Measurements from ENCODE around the gene FAM120AOS.

Gene FAM120AOS

DNA sequence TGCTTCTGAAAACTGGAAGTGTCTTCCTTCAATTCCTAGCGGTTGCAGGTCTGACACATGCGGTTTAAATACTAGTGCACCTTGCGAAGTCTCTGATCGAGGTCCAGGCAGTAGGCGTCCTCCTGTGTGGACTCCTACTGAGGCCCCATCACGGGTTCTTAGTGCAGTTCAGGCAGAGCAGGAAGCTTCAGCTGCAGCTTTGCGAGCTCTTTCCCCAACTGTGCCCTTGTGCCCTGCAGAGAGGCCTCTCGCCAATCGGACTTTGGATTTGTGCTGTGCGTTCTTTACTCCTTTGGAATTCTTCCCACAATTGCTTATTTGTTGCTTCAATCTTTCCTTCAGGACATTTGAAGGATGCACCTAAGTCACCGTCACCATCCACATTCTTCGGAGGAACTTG, 40.6 kb upstream of the FAM120AOS start:
- H3K27me3 ChIP-seq (ENCODE audit: low read depth, low read length): no peaks in the 10 kb centered on the region
- H2AFZ ChIP-seq (ENCODE audit: low read depth, low read length): no peak overlapping the region
- H3K4me3 ChIP-seq (ENCODE audit: low read length): no peak overlapping the region
- peaks cover 15% of the 10 kb centered on the region for H3K4me1 ChIP-seq (ENCODE audit: low read length)
- peaks cover 21% of the 10 kb centered on the region for H4K20me1 ChIP-seq (ENCODE audit: insufficient read depth, low read length)
- no peaks in the 10 kb centered on the region for H3K9me3 ChIP-seq (ENCODE audit: insufficient read depth, low read length)
- H3K36me3 ChIP-seq (replicated peaks; ENCODE audit: low read depth, low read length): peaks cover 41% of the 10 kb centered on the region
- H3K27ac ChIP-seq (ENCODE audit: low read length): no peak overlapping the region
- no peak overlapping the region for H3K4me2 ChIP-seq (ENCODE audit: low read length)
- TF ChIP-seq, protein P1, sequence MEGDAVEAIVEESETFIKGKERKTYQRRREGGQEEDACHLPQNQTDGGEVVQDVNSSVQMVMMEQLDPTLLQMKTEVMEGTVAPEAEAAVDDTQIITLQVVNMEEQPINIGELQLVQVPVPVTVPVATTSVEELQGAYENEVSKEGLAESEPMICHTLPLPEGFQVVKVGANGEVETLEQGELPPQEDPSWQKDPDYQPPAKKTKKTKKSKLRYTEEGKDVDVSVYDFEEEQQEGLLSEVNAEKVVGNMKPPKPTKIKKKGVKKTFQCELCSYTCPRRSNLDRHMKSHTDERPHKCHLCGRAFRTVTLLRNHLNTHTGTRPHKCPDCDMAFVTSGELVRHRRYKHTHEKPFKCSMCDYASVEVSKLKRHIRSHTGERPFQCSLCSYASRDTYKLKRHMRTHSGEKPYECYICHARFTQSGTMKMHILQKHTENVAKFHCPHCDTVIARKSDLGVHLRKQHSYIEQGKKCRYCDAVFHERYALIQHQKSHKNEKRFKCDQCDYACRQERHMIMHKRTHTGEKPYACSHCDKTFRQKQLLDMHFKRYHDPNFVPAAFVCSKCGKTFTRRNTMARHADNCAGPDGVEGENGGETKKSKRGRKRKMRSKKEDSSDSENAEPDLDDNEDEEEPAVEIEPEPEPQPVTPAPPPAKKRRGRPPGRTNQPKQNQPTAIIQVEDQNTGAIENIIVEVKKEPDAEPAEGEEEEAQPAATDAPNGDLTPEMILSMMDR (IDR thresholded peaks at IDR 0.05; ENCODE audit: low read depth, low read length): no peak
- no peak for TF ChIP-seq EZH2phosphoT487 (IDR thresholded peaks at IDR 0.05; ENCODE audit: low read depth)
- no peak overlapping the region for H3K9ac ChIP-seq (ENCODE audit: low read length)
- H3K79me2 ChIP-seq (ENCODE audit: low read length): peaks cover 54% of the 10 kb centered on the region

DNA sequence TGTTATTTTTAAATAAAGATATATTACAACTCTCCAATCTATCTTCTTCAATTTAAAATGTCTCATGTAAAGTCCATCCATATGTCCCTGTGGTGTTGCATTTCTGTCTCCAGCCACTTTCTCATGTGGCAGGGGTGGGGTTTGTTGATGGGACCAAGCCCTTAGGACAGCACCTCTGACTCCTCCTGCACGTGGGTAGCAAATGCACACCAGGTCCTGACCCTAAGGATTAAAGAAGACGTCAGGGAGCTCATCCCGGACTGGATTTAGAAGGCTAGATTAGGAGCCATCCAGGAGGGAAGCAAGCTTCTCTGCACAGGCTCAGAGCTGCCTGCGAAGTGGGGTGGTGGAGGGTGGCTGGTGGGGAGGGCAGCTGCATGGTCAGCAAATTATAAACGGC, 38.9 kb upstream of the FAM120AOS start:
- Histone ChIP-seq H4K20me1 (ENCODE audit: insufficient read depth, low read length) (peaks cover 26% of the 10 kb centered on the region), H3K9me3 (ENCODE audit: insufficient read depth, low read length) (no peaks in the 10 kb centered on the region), H3K36me3 (replicated peaks; ENCODE audit: low read depth, low read length) (peaks cover 39% of the 10 kb centered on the region), H3K4me1 (ENCODE audit: low read length) (peaks cover 15% of the 10 kb centered on the region), H3K27ac (ENCODE audit: low read length) (no peak overlapping the region), H3K79me2 (ENCODE audit: low read length) (peaks cover 66% of the 10 kb centered on the region), H3K4me2 (ENCODE audit: low read length) (no peak overlapping the region), H3K4me3 (ENCODE audit: low read length) (no peak overlapping the region), H3K9ac (ENCODE audit: low read length) (no peak overlapping the region), H3K27me3 (ENCODE audit: low read depth, low read length) (no peaks in the 10 kb centered on the region), H2AFZ (ENCODE audit: low read depth, low read length) (no peak overlapping the region)
- TF ChIP-seq EZH2phosphoT487 (IDR thresholded peaks at IDR 0.05; ENCODE audit: low read depth): no peak
- TF ChIP-seq, protein P1 (IDR thresholded peaks at IDR 0.05; ENCODE audit: low read depth, low read length): no peak

DNA sequence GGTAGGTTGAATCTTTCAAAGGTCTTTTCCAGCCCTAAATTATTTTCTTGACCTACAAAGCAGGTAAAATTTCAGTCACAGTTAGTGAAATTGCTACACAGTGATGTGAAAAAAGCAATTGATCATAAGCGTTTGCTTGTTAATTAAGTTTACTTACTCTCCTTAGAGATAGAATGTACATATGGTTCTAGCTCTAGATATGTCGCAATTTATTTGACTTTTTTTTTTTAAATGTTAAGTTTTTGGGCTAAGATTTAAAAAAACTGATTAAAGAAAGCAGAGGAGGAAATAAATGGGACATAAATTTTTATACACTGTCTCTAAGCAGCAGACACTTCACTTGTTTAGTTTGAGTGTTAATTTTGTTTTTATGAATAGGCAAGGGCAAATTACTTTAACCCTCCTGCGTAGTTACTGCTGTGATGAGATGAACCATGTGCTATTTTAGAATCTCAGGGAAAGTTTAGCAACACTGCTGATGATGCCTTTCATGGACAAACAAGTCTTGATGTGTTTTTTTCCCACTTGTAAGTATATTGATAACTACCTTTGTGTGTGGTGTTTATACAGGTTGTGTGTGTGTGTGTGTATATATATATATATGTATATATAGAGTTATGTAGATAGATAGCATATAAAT, 38.3 kb upstream of the FAM120AOS start:
- Histone ChIP-seq H3K36me3 (replicated peaks; ENCODE audit: low read depth, low read length) (peaks cover 33% of the 10 kb centered on the region), H3K27ac (ENCODE audit: low read length) (no peak overlapping the region), H3K4me3 (ENCODE audit: low read length) (no peak overlapping the region), H4K20me1 (ENCODE audit: insufficient read depth, low read length) (peaks cover 26% of the 10 kb centered on the region), H3K4me1 (ENCODE audit: low read length) (peaks cover 15% of the 10 kb centered on the region), H2AFZ (ENCODE audit: low read depth, low read length) (no peak overlapping the region), H3K4me2 (ENCODE audit: low read length) (no peak overlapping the region), H3K79me2 (ENCODE audit: low read length) (peaks cover 62% of the 10 kb centered on the region), H3K27me3 (ENCODE audit: low read depth, low read length) (no peaks in the 10 kb centered on the region), H3K9ac (ENCODE audit: low read length) (no peak overlapping the region), H3K9me3 (ENCODE audit: insufficient read depth, low read length) (no peaks in the 10 kb centered on the region)
- TF ChIP-seq, protein P1 (IDR thresholded peaks at IDR 0.05; ENCODE audit: low read depth, low read length): no peak
- TF ChIP-seq EZH2phosphoT487 (IDR thresholded peaks at IDR 0.05; ENCODE audit: low read depth): no peak

DNA sequence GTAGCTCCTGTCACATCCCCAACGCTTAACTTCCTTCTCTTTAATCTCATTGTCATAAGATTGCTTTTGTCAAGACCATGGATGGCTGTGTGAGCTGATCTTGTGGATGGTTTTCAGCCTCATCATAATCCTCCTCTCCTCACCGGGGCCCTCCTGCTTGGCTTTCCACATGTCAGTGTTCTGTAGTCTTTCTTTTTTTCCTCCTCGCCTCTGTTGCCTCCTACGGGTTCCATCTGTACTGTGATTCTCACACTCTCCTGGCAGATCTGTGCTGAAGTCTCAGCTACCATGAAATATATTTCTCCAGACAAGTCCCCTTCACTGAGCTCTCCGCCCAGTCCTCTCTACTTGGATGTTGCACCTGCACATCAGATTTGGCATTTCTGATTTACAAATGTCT, 34.9 kb upstream of the FAM120AOS start:
- H3K4me3 ChIP-seq (ENCODE audit: low read length): no peak overlapping the region
- no peak overlapping the region for H3K9ac ChIP-seq (ENCODE audit: low read length)
- H3K36me3 ChIP-seq (replicated peaks; ENCODE audit: low read depth, low read length): peaks cover 30% of the 10 kb centered on the region
- no peak overlapping the region for H2AFZ ChIP-seq (ENCODE audit: low read depth, low read length)
- H4K20me1 ChIP-seq (ENCODE audit: insufficient read depth, low read length): peaks cover 26% of the 10 kb centered on the region
- TF ChIP-seq, protein P1 (IDR thresholded peaks at IDR 0.05; ENCODE audit: low read depth, low read length): no peak
- no peak for TF ChIP-seq EZH2phosphoT487 (IDR thresholded peaks at IDR 0.05; ENCODE audit: low read depth)
- peaks cover 62% of the 10 kb centered on the region for H3K79me2 ChIP-seq (ENCODE audit: low read length)
- no peaks in the 10 kb centered on the region for H3K27me3 ChIP-seq (ENCODE audit: low read depth, low read length)
- peaks cover 15% of the 10 kb centered on the region for H3K4me1 ChIP-seq (ENCODE audit: low read length)
- H3K27ac ChIP-seq (ENCODE audit: low read length): no peak overlapping the region
- no peaks in the 10 kb centered on the region for H3K9me3 ChIP-seq (ENCODE audit: insufficient read depth, low read length)
- H3K4me2 ChIP-seq (ENCODE audit: low read length): no peak overlapping the region

All from OCI-LY3 (cell line).